ENCODE data around the gene LMF2.

LMF2 gene

GRCh38 chr22:50502628-50503474 is 4.7 kb downstream of the LMF2 start:
- no peak for DNase-seq

DNA sequence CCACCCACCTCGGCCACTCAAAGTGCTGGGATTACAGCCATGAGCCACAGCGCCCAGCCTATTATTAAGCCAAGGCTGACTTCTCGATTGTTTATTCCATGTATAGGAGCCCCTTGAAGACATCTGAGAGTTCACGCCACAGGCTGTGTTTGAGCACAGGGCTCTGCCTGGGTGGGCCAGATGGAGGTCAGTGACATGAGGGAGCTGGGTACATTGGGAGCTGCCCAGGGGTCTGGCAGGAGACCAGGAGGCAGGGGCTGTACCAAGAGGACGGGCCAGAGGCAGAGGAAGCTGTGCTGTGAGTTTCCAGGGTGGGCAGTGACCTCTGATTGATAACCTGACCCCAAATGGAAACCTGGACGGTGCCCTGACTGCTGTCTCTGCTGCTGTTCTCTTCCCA is 5.4 kb downstream of the LMF2 start:
- DNase-seq: no peak

DNA sequence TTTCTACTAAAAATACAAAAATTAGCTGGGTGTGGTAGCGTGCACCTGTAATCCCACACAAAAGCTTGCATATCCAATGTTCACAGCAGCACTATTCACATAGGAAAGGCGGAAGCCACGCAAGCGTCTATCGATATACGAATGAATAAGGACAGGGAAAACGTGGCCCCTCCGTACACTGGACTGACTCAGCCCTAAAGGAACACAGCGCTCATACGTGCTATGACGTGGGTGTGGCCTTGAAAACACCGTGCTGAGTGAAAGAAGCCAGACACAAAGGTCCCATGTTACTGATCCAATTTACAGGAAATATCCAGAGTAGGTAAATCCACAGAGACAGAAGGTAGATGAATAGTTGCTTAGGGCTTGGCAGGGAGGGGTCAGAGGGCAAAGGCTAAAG is 7.0 kb downstream of the LMF2 start:
- no peak for DNase-seq

DNA sequence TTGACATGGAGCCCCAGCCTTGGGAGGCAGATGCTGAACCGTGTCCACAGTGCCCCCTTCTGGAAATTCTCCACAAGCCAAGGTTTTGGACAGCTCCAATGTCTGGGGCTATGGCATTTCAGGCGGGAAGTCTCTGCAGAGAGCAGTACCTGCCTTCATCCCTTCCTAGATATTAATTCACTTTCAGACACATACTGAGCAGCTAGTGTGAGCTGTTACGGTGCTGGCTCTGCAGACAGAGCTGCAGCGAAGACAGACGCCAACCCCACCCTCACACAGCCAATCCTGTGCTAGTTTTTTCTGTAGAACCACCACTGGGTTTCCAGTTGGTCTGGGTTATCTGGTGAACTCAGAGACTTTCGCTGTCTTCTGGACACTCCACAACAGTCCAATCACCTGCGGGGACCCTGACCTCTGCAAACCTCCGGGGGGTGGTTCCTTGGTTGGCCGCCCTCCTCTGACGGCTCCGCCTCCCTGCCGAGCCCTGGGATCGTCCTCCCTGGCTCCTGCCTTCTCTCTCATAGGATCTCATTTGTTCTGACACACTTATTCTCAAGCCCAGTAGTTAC is 9.1 kb downstream of the LMF2 start:
- peak; percentile 65 for DNase-seq

- no peak for DNase-seq
These were observed 10.4 kb downstream of the LMF2 start for GRCh38 chr22:50497093-50497492.

- DNase-seq: no peak
These were observed 16.8 kb downstream of the LMF2 start for GRCh38 chr22:50490531-50491308.

- no peak for DNase-seq
These were observed 17.9 kb downstream of the LMF2 start for GRCh38 chr22:50489363-50490243.

- no peak for DNase-seq
These were observed 18.6 kb downstream of the LMF2 start for GRCh38 chr22:50488886-50489285.

GRCh38 chr22:50488006-50488677 is 19.4 kb downstream of the LMF2 start:
- no peak for DNase-seq

DNA sequence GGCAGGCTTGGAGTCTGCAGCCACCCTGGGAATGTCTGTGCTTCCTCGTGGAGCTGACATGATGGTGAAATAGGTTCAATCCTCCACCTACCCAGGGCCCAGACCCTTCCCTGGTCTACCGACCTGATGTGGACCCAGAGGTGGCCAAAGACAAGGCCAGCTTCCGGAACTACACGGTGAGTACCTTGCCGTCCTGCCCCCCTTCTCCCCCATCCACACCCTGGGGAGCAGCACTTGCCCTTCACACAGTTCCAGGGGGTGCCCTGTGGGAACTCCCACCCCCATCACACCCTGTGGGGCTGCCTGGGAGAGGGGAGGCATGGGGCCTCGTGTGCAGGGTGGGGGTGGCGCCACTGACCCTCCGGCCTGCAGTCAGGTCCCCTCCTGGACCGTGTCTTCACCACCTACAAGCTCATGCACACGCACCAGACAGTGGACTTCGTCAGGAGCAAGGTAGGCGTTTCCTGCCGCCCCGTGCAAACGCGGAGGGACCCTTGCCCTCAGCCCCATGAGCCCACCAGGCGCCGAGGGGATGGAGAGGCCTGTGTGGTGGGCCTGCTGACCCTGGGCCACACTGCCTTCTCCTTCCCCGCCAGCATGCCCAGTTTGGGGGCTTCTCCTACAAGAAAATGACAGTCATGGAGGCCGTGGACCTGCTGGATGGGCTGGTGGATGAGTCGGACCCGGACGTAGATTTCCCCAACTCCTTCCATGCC is 20.1 kb downstream of the LMF2 start:
- DNase-seq: no peak

- no peak for DNase-seq
These were observed 20.8 kb downstream of the LMF2 start, which contains the start of gene MIOX for GRCh38 chr22:50486561-50487289. Gene MIOX (plus strand): TSS chr22:50486859. CDS start chr22:50486898, 39 bp downstream.

DNA sequence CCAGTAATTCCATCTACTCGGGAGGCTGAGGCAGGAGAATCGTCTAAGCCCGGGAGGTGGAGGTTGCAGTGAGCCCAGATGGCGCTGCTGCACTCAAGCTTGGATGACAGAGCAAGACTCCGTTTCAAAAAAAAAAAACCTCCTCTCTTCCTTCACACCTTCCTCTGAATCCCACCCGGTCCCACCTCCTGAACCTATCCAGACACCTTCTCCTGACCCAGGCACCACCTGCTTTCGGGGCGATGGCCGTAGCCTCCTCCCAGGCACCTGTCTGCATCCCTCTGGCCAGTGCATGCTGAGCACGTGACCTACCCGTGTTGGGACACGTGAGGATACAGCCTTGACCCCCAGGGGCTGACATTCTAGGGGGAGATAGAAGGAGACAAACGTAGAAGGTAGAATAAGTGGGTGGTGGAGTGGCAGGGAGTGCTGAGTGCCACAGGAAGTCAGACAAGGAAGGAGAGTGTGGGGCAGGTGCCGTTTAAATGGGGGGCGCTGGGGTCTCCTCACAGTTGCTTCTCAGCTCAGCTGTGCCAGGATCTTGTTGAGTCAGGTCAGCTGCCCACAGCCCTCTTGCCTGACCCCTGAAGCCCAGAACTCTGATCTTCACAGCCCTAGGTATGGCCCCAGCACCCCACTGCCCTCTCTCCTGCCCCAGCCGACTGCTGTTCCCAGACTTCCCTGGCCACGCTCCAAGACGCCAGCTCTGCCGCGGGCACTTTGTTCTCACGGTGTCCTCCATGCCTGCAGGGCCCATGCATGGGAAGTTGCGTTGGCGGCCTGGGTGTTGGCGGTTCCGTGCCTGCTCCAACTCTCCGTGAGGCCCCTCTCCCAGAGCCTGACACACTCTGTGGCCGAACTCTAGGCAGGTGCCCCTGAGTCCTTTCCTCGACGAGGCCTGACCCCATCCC is 22.0 kb downstream of the LMF2 start:
- DNase-seq: no peak

- DNase-seq: no peak
These were observed 23.3 kb downstream of the LMF2 start for GRCh38 chr22:50483977-50484853.

GRCh38 chr22:50483556-50483955 is 23.9 kb downstream of the LMF2 start:
- no peak for DNase-seq

GRCh38 chr22:50483106-50483505 is 24.4 kb downstream of the LMF2 start:
- DNase-seq: no peak

- no peak for DNase-seq
These were observed 25.1 kb downstream of the LMF2 start for GRCh38 chr22:50482107-50483074.

DNA sequence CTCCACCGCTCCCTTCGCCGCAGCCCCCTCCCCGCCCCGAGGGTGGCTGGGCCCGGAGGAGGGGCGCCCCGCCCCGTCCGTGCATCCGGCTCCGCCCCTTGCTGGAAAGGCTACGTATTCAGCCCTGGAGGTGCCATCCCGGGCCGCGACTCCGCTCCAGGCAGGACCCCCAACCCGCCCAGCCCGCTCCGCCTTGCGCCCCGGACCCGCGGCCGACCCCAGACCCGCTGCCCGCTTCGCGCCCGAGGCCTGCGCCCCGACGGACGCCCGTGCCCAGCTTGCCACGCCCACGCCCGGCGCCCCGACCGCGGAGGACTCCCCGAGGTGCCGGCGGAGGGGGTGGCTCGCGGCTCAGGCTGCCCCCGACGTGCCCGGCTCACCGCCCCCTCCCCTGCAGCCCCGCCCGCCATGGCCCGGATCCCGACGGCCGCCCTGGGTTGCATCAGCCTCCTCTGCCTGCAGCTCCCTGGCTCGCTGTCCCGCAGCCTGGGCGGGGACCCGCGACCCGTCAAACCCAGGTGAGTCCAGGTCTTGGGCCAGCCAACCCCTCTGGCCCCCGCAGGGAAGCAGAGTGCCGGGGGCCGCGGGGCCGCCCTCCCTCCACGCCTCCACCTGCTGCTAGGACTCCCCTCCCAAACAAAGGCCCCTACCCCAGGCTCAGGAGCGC is 25.9 kb downstream of the LMF2 start, which contains the start of gene ADM2:
Gene ADM2, plus strand, starts transcription at position 104 of the 667 bp plus-strand sequence. Its CDS starts 305 bp downstream, at position 409.
- DNase-seq: peak; percentile 53
